Neural crest cell (in vitro differentiated cells): ENCODE data around the gene NTNG2. TPM values are rescaled to one million over a fixed set of nuclear protein-coding genes. Genes with fewer than 3 reads are reported as not detected.

Experiments used
- DNase-seq: peaks from one replicate; pipeline ENCODE4 v3.0.0; 2021; ENCODE audit warnings: low read depth, mixed read lengths, low spot score
- H3K27ac Mint-ChIP-seq: one replicate; pipeline ENCODE4 v1.8.0; 2021; ENCODE audit warnings: mild to moderate bottlenecking, mixed read lengths; ENCODE audit not compliant: unreplicated experiment
- H3K27me3 Mint-ChIP-seq: 2 replicates; pipeline ENCODE4 v1.8.0; 2021; ENCODE audit warnings: low read depth, mild to moderate bottlenecking, mixed read lengths
- H3K36me3 Mint-ChIP-seq: 2 replicates; pipeline ENCODE4 v1.8.0; 2021; ENCODE audit warnings: low read depth, mild to moderate bottlenecking, mixed read lengths
- H3K4me1 Mint-ChIP-seq: 2 replicates; pipeline ENCODE4 v1.8.0; 2021; ENCODE audit warnings: mixed read lengths
- H3K4me3 Mint-ChIP-seq: one replicate; pipeline ENCODE4 v1.8.0; 2021; ENCODE audit warnings: mild to moderate bottlenecking, mixed read lengths
- H3K9me3 Mint-ChIP-seq: 2 replicates; pipeline ENCODE4 v1.8.0; 2021; ENCODE audit warnings: mixed read lengths
- total RNA-seq: library from RNA; stranded (reverse); gene quantifications from 2 replicates; pipeline ENCODE4 v1.2.1, GENCODE V29; 2021
- TF ChIP-seq, protein P1 (sequence below): fragments of 200-600 bp; sonication (generic); conservative IDR thresholded peaks from 2 replicates; pipeline ENCODE4 v1.5.0; 2021; ENCODE audit warnings: antibody characterized with exemption, mild to moderate bottlenecking

Gene NTNG2
- total RNA-seq, 1 donor from 2014 or later: 3.6 TPM

DNA sequence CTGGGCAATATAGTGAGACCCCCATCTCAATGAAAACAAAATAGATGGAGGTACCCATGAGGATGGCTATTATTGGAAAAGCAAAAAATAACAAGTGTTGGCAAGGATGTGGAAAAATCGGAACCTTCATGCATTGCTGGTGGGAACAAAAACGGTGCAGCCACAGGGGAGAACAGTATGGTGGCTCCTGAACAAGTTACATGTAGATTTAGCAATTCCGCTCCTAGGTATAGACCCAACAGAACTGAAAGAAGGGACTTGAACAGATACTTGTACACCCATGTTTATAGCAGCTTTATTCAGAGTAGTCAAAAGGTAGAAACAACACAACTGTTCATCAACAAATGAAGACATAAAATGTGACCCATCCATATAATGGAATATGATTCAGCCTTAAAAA, 43.0 kb downstream of the NTNG2 start:
- peaks cover 12% of the 10 kb centered on the region for H3K27me3 Mint-ChIP-seq

DNA sequence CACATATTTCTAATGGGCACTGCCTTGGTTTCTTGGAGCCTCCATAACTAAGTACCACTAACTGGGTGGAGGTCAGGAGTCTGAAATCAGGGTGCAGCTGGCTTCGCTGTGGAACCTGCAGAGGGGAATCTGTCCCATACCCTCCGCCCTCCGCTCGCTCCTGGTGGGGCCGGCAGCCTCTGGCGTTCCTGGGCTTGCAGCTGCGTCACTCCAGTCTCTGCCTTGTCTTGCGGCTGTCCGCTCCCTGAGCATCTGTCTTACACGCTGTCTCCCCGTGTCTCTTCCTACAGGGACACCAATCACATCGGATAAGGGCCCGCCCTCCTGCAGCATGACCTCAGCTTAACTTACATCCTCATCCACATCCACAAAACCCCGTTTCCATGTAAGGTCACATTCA, 45.4 kb downstream of the NTNG2 start:
- no peaks in the 10 kb centered on the region for H3K4me1 Mint-ChIP-seq
- no peak overlapping the region for H3K4me3 Mint-ChIP-seq
- no peaks in the 10 kb centered on the region for H3K36me3 Mint-ChIP-seq
- TF ChIP-seq, protein P1, sequence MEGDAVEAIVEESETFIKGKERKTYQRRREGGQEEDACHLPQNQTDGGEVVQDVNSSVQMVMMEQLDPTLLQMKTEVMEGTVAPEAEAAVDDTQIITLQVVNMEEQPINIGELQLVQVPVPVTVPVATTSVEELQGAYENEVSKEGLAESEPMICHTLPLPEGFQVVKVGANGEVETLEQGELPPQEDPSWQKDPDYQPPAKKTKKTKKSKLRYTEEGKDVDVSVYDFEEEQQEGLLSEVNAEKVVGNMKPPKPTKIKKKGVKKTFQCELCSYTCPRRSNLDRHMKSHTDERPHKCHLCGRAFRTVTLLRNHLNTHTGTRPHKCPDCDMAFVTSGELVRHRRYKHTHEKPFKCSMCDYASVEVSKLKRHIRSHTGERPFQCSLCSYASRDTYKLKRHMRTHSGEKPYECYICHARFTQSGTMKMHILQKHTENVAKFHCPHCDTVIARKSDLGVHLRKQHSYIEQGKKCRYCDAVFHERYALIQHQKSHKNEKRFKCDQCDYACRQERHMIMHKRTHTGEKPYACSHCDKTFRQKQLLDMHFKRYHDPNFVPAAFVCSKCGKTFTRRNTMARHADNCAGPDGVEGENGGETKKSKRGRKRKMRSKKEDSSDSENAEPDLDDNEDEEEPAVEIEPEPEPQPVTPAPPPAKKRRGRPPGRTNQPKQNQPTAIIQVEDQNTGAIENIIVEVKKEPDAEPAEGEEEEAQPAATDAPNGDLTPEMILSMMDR: no peak
- H3K27me3 Mint-ChIP-seq: peaks cover 10% of the 10 kb centered on the region
- H3K9me3 Mint-ChIP-seq: peaks cover 6% of the 10 kb centered on the region
- no peak for DNase-seq
- no peak overlapping the region for H3K27ac Mint-ChIP-seq

More for the DNA sequence above, 43.0 kb downstream of the NTNG2 start:
- H3K4me1 Mint-ChIP-seq: no peaks in the 10 kb centered on the region
- no peaks in the 10 kb centered on the region for H3K36me3 Mint-ChIP-seq
- TF ChIP-seq, protein P1: no peak
- H3K4me3 Mint-ChIP-seq: no peak overlapping the region
- H3K27ac Mint-ChIP-seq: no peak overlapping the region
- H3K9me3 Mint-ChIP-seq: peaks cover 6% of the 10 kb centered on the region
- no peak for DNase-seq

DNA sequence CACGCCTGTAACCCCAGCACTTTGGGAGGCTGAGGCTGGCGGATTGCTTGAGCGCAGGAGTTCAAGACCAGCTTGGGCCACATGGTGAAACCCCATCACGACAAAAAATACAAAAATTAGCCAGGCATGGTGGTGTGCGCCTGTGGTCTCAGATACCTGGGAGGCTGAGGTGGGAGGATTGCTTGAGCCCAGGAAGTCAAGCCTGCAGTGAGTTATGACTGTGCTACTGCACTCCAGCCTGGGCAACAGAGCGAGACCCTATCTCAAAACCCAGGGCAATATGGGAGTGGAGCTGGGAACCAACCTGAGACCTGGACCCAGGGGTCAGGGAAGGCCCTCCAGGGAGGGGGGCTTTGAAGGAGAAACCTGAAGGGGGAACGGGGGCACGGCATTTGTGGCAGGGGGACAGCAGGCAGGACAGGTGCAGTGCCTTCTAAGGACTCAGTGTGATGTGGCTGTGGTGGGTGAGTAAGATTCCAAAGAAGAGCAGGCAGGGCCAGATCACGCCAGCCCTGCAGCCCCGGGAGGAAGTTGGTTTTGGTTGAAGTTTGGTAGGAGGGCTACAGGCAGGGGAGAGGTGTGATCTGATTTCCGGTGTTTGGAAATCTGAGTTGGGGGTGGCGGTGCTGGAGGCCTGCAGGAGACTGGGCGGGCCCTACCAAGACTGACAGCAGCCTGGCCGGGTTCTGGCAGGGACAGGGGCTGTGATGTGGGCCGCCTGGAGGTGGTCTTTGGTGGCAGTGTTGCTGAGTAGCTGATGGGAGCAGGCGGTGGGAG, 46.2 kb downstream of the NTNG2 start:
- Mint-ChIP-seq H3K36me3 (no peaks in the 10 kb centered on the region), H3K4me3 (no peak overlapping the region), H3K27ac (peak overlapping the region; percentile 90), H3K4me1 (no peaks in the 10 kb centered on the region), H3K27me3 (peaks cover 3% of the 10 kb centered on the region), H3K9me3 (peaks cover 6% of the 10 kb centered on the region)
- DNase-seq: no peak
- TF ChIP-seq, protein P1: no peak

DNA sequence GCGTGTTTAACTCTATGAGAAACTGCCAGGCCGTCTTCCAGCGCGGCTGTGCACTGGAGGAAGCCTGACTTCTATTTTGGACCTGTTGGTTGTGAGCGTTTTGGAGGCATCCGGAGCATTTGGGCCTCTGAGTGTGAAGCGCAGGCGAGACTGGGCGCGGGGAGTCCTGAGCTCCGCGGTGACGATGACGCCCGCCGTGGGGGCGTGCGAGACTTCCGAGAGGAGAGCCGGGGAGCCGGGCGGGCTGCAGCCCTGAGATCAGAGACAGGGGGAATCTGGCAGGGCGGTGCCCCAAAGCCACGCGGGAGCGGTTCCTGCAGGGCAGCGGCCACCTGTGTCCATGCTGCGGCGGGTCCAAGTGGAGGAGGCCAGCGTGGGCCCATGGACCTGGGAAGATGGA, 47.4 kb downstream of the NTNG2 start:
- Mint-ChIP-seq H3K9me3 (peaks cover 6% of the 10 kb centered on the region), H3K4me1 (no peaks in the 10 kb centered on the region), H3K4me3 (no peak overlapping the region), H3K27ac (peak overlapping the region; percentile 57), H3K36me3 (no peaks in the 10 kb centered on the region), H3K27me3 (peaks cover 3% of the 10 kb centered on the region)
- TF ChIP-seq, protein P1: no peak
- no peak for DNase-seq

DNA sequence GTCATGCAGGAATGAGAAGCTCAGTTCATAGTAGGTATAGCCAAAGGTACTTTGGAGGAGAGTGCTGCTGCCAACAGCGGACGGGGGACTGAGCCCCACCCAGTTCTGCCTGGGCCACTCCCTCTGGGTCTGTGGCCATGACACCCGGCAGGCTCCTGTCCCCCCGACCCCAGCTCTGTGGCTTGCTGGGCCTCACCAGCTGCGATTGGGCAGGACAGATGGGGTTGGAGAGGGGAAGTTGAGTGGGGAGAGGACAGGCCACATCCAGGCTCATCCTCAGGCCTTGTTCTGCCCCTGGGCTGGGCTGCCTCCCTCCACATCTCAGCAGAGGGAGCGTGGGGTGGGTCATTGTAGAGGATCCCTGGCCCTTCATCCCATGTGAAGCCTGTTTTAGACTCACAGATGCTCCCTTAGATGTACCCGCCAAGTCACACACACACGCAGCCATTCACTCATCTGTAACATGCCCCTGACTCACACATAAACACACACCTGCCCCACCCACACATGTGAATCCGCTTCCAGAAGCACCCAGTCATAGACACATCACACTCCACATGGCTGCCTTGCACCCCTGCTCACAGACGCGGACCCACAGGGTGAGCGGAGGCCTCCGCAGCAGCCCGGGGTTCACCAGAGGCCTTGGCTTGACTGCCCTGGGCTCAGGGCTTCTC, 48.8 kb downstream of the NTNG2 start:
- DNase-seq: no peak
- H3K9me3 Mint-ChIP-seq: no peaks in the 10 kb centered on the region
- no peak overlapping the region for H3K27ac Mint-ChIP-seq
- H3K27me3 Mint-ChIP-seq: no peaks in the 10 kb centered on the region
- H3K4me3 Mint-ChIP-seq: no peak overlapping the region
- no peaks in the 10 kb centered on the region for H3K4me1 Mint-ChIP-seq
- no peaks in the 10 kb centered on the region for H3K36me3 Mint-ChIP-seq
- TF ChIP-seq, protein P1: no peak
